Hematopoietic multipotent progenitor cell treated with erythropoietin and hydrocortisone succinate and interleukin-3 and kit ligand, for 17 days (in vitro differentiated cells): ENCODE measurements around the gene IFNA8.
"Not testable (repeated sequence)": the region's sequence is repeated elsewhere in the genome, so short reads cannot be mapped to it uniquely, and the experiment has no call there.

Source experiments
- DNase-seq: peaks from one replicate; pipeline ENCODE4 v3.0.0-alpha.2; 2015; ENCODE audit warnings: low spot score

The IFNA8 gene

GRCh38 chr9:21408817-21409216 is at the start of gene IFNA8:
Gene IFNA8, plus strand, starts transcription at chr9:21409117. Its CDS starts 60 bp downstream, at chr9:21409177.
- DNase-seq = no peak

- DNase-seq = no peak
These were observed 46.6 kb upstream of the IFNA8 start for GRCh38 chr9:21362287-21362686.

- DNase-seq = not testable (repeated sequence)
These were observed 41.7 kb upstream of the IFNA8 start for GRCh38 chr9:21367169-21367568.

- DNase-seq = no peak
These were observed 41.0 kb upstream of the IFNA8 start, which contains the start of gene IFNA13 for GRCh38 chr9:21367957-21368356. Gene IFNA13, minus strand, starts transcription at chr9:21368057. Its CDS starts 47 bp downstream, at chr9:21368010.

- not testable (repeated sequence) for DNase-seq
These were observed 37.5 kb upstream of the IFNA8 start for GRCh38 chr9:21371467-21371866.

GRCh38 chr9:21381448-21382339 is 27.2 kb upstream of the IFNA8 start:
- no peak for DNase-seq

GRCh38 chr9:21383627-21384026 is 25.3 kb upstream of the IFNA8 start:
- no peak for DNase-seq

GRCh38 chr9:21385131-21385670 is 23.7 kb upstream of the IFNA8 start, which contains the start of gene IFNA2:
Gene IFNA2, minus strand, starts transcription at chr9:21385398. Its CDS starts 69 bp downstream, at chr9:21385329.
- no peak for DNase-seq

- no peak for DNase-seq
These were observed 16.6 kb upstream of the IFNA8 start for GRCh38 chr9:21392270-21392669.

GRCh38 chr9:21395778-21396717 is 12.9 kb upstream of the IFNA8 start:
- DNase-seq = peak; percentile 19

- no peak for DNase-seq
These were observed 9.9 kb upstream of the IFNA8 start for GRCh38 chr9:21398955-21399489.

- DNase-seq = no peak
These were observed 9.0 kb upstream of the IFNA8 start for GRCh38 chr9:21399956-21400355.

- no peak for DNase-seq
These were observed 6.3 kb upstream of the IFNA8 start for GRCh38 chr9:21402386-21403251.

- DNase-seq = no peak
These were observed 4.8 kb upstream of the IFNA8 start for GRCh38 chr9:21404146-21404545.

- DNase-seq = no peak
These were observed 3.2 kb downstream of the IFNA8 start for GRCh38 chr9:21412107-21412506.

- no peak for DNase-seq
These were observed 4.2 kb downstream of the IFNA8 start for GRCh38 chr9:21413151-21413550.

GRCh38 chr9:21413624-21414023 is 4.7 kb downstream of the IFNA8 start:
- no peak for DNase-seq

- no peak for DNase-seq
These were observed 5.5 kb downstream of the IFNA8 start for GRCh38 chr9:21414220-21414940.

GRCh38 chr9:21415493-21416267 is 6.8 kb downstream of the IFNA8 start:
- no peak for DNase-seq
